VCaP (cell line): ENCODE measurements around the gene CD1D.
"Not testable (repeated sequence)": the region's sequence is repeated elsewhere in the genome, so short reads cannot be mapped to it uniquely, and the experiment has no call there.

Experiments used
- H3K27ac ChIP-seq: fragments of 450-650 bp; 2 replicates; pipeline ENCODE4 v1.5.1; 2017
- TF ChIP-seq, protein P1 (sequence below): fragments of 450-650 bp; conservative IDR thresholded peaks from 2 replicates; pipeline ENCODE4 v1.5.1; 2017; ENCODE audit warnings: mild to moderate bottlenecking, moderate library complexity

Gene CD1D

DNA sequence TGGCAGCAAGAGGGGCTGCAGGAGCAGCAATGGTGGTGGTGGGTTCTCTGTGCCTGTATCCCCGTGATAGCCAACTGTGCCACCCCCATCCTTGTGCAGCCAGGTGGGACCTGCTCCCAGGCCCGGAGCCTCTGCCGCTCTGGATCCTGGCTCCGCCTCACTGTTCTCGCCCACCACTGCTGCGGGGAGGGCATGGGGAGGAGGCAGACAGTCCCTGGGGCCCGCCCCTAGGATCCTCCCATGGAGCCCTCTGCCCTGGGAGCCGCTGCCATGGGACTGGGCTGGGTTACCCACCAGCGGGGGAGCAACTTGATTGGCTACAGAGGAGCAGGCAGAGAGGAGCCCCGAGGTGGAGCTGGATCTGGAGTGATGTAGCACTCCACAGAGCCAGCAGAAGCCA lies 31.6 kb downstream of the CD1D start:
- TF ChIP-seq, protein P1, sequence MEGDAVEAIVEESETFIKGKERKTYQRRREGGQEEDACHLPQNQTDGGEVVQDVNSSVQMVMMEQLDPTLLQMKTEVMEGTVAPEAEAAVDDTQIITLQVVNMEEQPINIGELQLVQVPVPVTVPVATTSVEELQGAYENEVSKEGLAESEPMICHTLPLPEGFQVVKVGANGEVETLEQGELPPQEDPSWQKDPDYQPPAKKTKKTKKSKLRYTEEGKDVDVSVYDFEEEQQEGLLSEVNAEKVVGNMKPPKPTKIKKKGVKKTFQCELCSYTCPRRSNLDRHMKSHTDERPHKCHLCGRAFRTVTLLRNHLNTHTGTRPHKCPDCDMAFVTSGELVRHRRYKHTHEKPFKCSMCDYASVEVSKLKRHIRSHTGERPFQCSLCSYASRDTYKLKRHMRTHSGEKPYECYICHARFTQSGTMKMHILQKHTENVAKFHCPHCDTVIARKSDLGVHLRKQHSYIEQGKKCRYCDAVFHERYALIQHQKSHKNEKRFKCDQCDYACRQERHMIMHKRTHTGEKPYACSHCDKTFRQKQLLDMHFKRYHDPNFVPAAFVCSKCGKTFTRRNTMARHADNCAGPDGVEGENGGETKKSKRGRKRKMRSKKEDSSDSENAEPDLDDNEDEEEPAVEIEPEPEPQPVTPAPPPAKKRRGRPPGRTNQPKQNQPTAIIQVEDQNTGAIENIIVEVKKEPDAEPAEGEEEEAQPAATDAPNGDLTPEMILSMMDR, result no peak
- no peak overlapping the region for H3K27ac ChIP-seq

DNA sequence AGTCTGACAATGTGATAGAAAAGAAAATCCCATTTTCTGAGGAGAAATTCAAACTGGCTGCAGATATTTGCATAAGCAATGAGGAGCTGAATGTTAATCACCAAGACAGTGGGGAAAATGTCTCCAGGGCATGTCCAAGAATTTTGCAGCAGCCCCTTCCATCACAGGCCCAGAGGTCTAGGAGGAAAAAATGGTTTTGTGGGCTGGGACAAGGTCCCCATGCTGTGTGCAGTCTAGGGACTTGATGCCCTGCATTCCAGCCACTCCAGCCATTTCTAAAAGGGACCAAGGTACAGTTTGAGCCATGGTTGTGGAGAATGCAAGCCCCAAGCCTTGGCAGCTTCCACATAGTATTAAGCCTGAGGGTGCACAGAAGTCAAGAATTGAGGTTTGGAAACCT lies 42.8 kb downstream of the CD1D start:
- not testable (repeated sequence) for H3K27ac ChIP-seq

DNA sequence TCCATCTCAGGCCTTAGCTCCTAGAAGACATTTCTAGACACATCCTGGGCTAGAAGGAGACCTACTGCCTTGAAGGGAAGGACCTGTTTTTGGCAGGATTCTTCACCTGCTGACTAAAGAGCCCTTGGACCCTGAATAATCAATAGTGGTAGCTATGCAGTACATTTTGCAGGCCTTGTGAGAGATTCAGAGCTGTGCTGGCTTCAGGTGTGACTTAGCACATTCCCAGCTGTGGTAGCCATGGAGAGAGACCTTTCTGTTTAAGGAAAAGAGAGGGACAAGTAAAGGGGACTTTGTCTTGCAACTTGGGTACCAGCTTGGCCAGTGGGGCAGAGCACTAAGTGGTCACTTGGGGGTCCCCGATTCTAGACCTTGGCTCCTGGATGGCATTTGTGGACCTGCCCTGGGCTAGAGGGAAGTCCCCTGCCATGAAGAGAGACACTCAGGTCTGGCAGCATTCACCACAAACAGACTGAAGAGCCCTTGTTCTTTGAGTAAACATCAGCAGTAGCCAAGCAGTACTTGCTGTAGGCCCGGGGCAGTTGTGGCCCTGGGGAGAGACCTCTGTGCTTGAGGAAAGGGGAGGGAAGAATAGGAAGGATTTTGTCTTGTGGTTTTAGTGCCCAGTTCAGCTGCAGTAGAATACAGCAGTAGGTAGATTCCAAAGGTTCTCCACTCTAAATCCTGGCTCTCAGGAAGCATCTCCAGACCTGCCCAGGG lies 47.4 kb downstream of the CD1D start:
- TF ChIP-seq, protein P1, result no peak
- no peak overlapping the region for H3K27ac ChIP-seq
